Loucy (cell line): ENCODE results near the gene NEDD4L.

Experiments used
- H2AFZ ChIP-seq: fragments of 200-600 bp; sonication (generic); 2 replicates; pipeline ENCODE4 v1.6.0; 2016; ENCODE audit warnings: antibody characterized with exemption, mild to moderate bottlenecking, low read length, moderate library complexity
- H3F3A ChIP-seq: fragments of 200-600 bp; 2 replicates; pipeline ENCODE4 v1.6.0; 2016; ENCODE audit warnings: antibody characterized with exemption, low read depth, mild to moderate bottlenecking
- H3K27me3 ChIP-seq: fragments of 200-600 bp; sonication (generic); 2 replicates; pipeline ENCODE4 v1.6.1; 2014; ENCODE audit warnings: low read length, mild to moderate bottlenecking; ENCODE audit not compliant: insufficient read depth, poor library complexity, severe bottlenecking
- H3K36me3 ChIP-seq: fragments of 200-600 bp; sonication (generic); 2 replicates; pipeline ENCODE4 v1.6.1; 2016; ENCODE audit warnings: low read length; ENCODE audit not compliant: insufficient read depth
- H3K4me1 ChIP-seq: fragments of 200-600 bp; sonication (generic); 2 replicates; pipeline ENCODE4 v1.5.1; 2014; ENCODE audit warnings: low read length, mild to moderate bottlenecking; ENCODE audit not compliant: insufficient read depth, poor library complexity, severe bottlenecking
- H3K4me2 ChIP-seq: fragments of 200-600 bp; sonication (generic); 2 replicates; pipeline ENCODE4 v1.6.0; 2014; ENCODE audit warnings: antibody characterized with exemption, low read length, low read depth, mild to moderate bottlenecking; ENCODE audit not compliant: poor library complexity, severe bottlenecking
- H3K4me3 ChIP-seq: fragments of 200-600 bp; sonication (generic); 2 replicates; pipeline ENCODE4 v1.5.1; 2014; ENCODE audit warnings: low read length, mild to moderate bottlenecking, mixed read lengths; ENCODE audit not compliant: poor library complexity, severe bottlenecking
- H3K79me2 ChIP-seq: fragments of 200-600 bp; sonication (generic); 2 replicates; pipeline ENCODE4 v1.6.1; 2014; ENCODE audit warnings: low read length; ENCODE audit not compliant: insufficient read depth
- H3K9ac ChIP-seq: fragments of 200-600 bp; sonication (generic); 2 replicates; pipeline ENCODE4 v1.6.0; 2014; ENCODE audit warnings: mild to moderate bottlenecking, low read depth, low read length, moderate library complexity; ENCODE audit not compliant: poor library complexity, severe bottlenecking
- H3K9me2 ChIP-seq: fragments of 200-600 bp; sonication (generic); replicated peaks from 2 replicates; pipeline ENCODE4 v1.6.1; 2016; ENCODE audit warnings: low read depth, low read length, mixed read lengths
- H3K9me3 ChIP-seq: fragments of 200-600 bp; sonication (generic); 2 replicates; pipeline ENCODE4 v1.6.1; 2014; ENCODE audit warnings: mild to moderate bottlenecking, antibody characterized with exemption, low read length, low read depth; ENCODE audit not compliant: insufficient read depth
- H4K20me1 ChIP-seq: fragments of 200-600 bp; sonication (generic); 2 replicates; pipeline ENCODE4 v1.6.0; 2014; ENCODE audit warnings: antibody characterized with exemption, low read length, mild to moderate bottlenecking; ENCODE audit not compliant: insufficient read depth, poor library complexity, severe bottlenecking
- EZH2phosphoT487 ChIP-seq: fragments of 200-600 bp; IDR thresholded peaks from 2 replicates; pipeline ENCODE4 v1.6.1; 2018; ENCODE audit warnings: antibody characterized with exemption, mild to moderate bottlenecking, moderate library complexity, borderline replicate concordance
- TF ChIP-seq, protein P1 (sequence below): fragments of 200-600 bp; sonication (generic); conservative IDR thresholded peaks from 2 replicates; pipeline ENCODE4 v1.5.1; 2014; ENCODE audit warnings: mild to moderate bottlenecking, antibody characterized with exemption, low read length

NEDD4L gene

DNA sequence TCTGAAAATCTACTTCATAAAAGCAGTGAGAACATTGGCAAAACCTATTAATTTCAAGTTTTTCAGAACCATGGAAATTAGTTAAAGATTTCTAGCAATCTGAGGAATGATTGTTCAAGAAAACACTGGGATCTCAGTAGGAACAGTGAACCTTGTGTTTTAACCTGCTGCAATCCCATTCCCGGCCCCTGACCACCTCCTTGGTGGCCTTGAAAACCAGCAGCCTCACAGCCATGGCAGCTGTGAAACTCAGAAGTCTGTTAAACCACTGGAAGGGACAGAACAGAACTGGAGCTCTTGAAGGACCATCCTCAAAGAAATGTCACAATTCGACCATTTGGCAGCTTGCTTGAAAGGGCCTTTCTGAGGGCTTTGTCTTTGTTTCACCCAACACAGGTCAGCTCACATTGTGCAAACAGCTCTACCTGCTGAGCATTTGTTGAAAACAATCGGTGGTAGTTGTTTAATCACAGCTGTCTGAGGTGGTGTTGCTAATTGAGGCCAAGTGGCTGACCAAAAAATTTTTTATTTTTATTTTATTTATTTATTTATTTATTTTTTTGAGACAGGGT, 25.8 kb downstream of the NEDD4L start:
- Histone ChIP-seq H4K20me1 (no peaks in the 10 kb centered on the region), H3K9ac (no peak overlapping the region), H3K36me3 (no peaks in the 10 kb centered on the region), H3F3A (no peaks in the 10 kb centered on the region), H3K9me3 (no peaks in the 10 kb centered on the region), H3K4me1 (peaks cover 12% of the 10 kb centered on the region), H3K79me2 (peaks cover 9% of the 10 kb centered on the region; the same call in 1 of the 2 replicates), H3K9me2 (no peaks in the 10 kb centered on the region), H3K4me3 (no peak overlapping the region), H2AFZ (no peak overlapping the region), H3K4me2 (no peak overlapping the region), H3K27me3 (no peaks in the 10 kb centered on the region)
- TF ChIP-seq, protein P1, sequence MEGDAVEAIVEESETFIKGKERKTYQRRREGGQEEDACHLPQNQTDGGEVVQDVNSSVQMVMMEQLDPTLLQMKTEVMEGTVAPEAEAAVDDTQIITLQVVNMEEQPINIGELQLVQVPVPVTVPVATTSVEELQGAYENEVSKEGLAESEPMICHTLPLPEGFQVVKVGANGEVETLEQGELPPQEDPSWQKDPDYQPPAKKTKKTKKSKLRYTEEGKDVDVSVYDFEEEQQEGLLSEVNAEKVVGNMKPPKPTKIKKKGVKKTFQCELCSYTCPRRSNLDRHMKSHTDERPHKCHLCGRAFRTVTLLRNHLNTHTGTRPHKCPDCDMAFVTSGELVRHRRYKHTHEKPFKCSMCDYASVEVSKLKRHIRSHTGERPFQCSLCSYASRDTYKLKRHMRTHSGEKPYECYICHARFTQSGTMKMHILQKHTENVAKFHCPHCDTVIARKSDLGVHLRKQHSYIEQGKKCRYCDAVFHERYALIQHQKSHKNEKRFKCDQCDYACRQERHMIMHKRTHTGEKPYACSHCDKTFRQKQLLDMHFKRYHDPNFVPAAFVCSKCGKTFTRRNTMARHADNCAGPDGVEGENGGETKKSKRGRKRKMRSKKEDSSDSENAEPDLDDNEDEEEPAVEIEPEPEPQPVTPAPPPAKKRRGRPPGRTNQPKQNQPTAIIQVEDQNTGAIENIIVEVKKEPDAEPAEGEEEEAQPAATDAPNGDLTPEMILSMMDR, result no peak
- no peak for TF ChIP-seq EZH2phosphoT487

DNA sequence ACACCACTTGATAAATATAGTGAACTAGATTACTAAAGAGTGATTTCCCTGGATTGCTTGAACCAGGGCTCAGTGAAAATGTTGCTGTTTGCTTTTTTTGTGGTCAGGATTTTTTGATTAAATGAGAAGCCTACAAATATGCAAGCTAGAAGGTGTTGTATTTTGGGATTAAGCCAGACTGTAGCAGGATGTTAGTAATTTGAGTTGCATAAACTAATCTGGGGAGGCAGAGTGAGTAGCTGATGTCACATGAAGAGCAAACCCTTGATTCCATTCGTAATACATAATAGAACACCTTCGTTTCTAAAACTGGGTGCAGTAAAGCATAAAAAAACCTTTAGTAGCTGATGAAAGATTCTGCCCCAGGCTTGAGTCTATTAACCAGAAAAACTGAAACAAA, 32.0 kb downstream of the NEDD4L start:
- TF ChIP-seq EZH2phosphoT487, result no peak
- TF ChIP-seq, protein P1, result no peak
- Histone ChIP-seq H3K27me3 (no peaks in the 10 kb centered on the region), H3K4me1 (peaks cover 6% of the 10 kb centered on the region), H3K9me2 (no peaks in the 10 kb centered on the region), H3K9me3 (no peaks in the 10 kb centered on the region), H3K4me2 (no peak overlapping the region), H3K36me3 (no peaks in the 10 kb centered on the region), H3K9ac (no peak overlapping the region), H3K79me2 (peaks cover 6% of the 10 kb centered on the region; the same call in 1 of the 2 replicates), H2AFZ (no peak overlapping the region), H3K4me3 (no peak overlapping the region), H3F3A (no peaks in the 10 kb centered on the region), H4K20me1 (no peaks in the 10 kb centered on the region)

DNA sequence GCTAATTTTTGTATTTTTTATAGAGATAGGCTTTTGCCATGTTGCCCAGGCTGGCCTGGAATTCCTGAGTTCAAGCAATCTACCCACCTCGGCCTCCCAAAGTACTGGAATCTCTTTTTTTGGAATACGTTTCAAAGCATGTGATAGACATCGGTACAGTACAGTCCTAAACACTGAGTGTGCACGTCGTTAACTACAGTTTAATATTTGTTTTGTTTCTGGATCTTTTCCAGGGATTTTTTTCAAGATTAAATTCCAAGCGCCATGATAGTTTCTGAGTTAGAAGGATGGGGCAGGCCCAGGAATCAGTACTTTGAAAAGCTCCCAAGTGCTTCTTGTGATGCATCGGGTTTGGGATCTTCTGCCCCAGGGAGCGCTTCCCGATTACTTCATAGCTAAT, 33.3 kb downstream of the NEDD4L start:
- Histone ChIP-seq H3K36me3 (no peaks in the 10 kb centered on the region), H3K79me2 (peaks cover 6% of the 10 kb centered on the region; the same call in 1 of the 2 replicates), H3K9ac (no peak overlapping the region), H3F3A (no peaks in the 10 kb centered on the region), H3K27me3 (no peaks in the 10 kb centered on the region), H3K4me1 (peaks cover 6% of the 10 kb centered on the region), H3K4me3 (no peak overlapping the region), H3K9me3 (no peaks in the 10 kb centered on the region), H4K20me1 (no peaks in the 10 kb centered on the region), H3K9me2 (no peaks in the 10 kb centered on the region), H2AFZ (no peak overlapping the region), H3K4me2 (no peak overlapping the region)
- TF ChIP-seq, protein P1, result no peak
- TF ChIP-seq EZH2phosphoT487, result no peak
